WERI-Rb-1 (cell line): ENCODE results near the gene KIAA1755.

ENCODE experiments used
- DNase-seq: peaks from one replicate; pipeline ENCODE4 v3.0.0-alpha.2; 2020
- H3K27ac ChIP-seq: fragments of 250-450 bp; sonication (Bioruptor Pico); 2 replicates; pipeline ENCODE4 v1.5.1; 2020; ENCODE audit warnings: mild to moderate bottlenecking, moderate library complexity
- H3K27me3 ChIP-seq: fragments of 250-450 bp; sonication (Bioruptor Pico); 2 replicates; pipeline ENCODE4 v1.5.1; 2021; ENCODE audit warnings: mild to moderate bottlenecking, low read depth, moderate library complexity; ENCODE audit not compliant: insufficient read depth, severe bottlenecking
- H3K36me3 ChIP-seq: fragments of 250-450 bp; sonication (Bioruptor Pico); 2 replicates; pipeline ENCODE4 v1.5.1; 2020; ENCODE audit warnings: mild to moderate bottlenecking, moderate library complexity
- H3K4me3 ChIP-seq: 2 replicates; pipeline ENCODE4 v1.5.1; 2011; ENCODE audit warnings: low read depth, mild to moderate bottlenecking, control low read depth, low read length
- H3K9me3 ChIP-seq: fragments of 250-450 bp; sonication (Bioruptor Pico); 2 replicates; pipeline ENCODE4 v1.5.1; 2021; ENCODE audit warnings: mild to moderate bottlenecking, moderate library complexity; ENCODE audit not compliant: severe bottlenecking
- TF ChIP-seq, protein P1 (sequence below): IDR thresholded peaks from 2 replicates; pipeline ENCODE4 v1.5.1; 2011; ENCODE audit warnings: low read depth, mild to moderate bottlenecking, control low read depth, inconsistent platforms, low read length

The KIAA1755 gene

GRCh38 chr20:38237381-38237780, 23.2 kb downstream of the KIAA1755 start:
- Histone ChIP-seq H3K27me3 (no peaks in the 10 kb centered on the region), H3K36me3 (peaks cover 18% of the 10 kb centered on the region), H3K4me3 (no peak overlapping the region), H3K27ac (no peak overlapping the region), H3K9me3 (peaks cover 23% of the 10 kb centered on the region)
- TF ChIP-seq, protein P1, sequence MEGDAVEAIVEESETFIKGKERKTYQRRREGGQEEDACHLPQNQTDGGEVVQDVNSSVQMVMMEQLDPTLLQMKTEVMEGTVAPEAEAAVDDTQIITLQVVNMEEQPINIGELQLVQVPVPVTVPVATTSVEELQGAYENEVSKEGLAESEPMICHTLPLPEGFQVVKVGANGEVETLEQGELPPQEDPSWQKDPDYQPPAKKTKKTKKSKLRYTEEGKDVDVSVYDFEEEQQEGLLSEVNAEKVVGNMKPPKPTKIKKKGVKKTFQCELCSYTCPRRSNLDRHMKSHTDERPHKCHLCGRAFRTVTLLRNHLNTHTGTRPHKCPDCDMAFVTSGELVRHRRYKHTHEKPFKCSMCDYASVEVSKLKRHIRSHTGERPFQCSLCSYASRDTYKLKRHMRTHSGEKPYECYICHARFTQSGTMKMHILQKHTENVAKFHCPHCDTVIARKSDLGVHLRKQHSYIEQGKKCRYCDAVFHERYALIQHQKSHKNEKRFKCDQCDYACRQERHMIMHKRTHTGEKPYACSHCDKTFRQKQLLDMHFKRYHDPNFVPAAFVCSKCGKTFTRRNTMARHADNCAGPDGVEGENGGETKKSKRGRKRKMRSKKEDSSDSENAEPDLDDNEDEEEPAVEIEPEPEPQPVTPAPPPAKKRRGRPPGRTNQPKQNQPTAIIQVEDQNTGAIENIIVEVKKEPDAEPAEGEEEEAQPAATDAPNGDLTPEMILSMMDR: no peak
- no peak for DNase-seq

GRCh38 chr20:38231531-38232121, 28.9 kb downstream of the KIAA1755 start:
- H3K4me3 ChIP-seq: no peak overlapping the region
- peaks cover 8% of the 10 kb centered on the region for H3K9me3 ChIP-seq
- TF ChIP-seq, protein P1: no peak
- no peak for DNase-seq
- H3K27me3 ChIP-seq: no peaks in the 10 kb centered on the region
- no peak overlapping the region for H3K27ac ChIP-seq
- peaks cover 12% of the 10 kb centered on the region for H3K36me3 ChIP-seq

DNA sequence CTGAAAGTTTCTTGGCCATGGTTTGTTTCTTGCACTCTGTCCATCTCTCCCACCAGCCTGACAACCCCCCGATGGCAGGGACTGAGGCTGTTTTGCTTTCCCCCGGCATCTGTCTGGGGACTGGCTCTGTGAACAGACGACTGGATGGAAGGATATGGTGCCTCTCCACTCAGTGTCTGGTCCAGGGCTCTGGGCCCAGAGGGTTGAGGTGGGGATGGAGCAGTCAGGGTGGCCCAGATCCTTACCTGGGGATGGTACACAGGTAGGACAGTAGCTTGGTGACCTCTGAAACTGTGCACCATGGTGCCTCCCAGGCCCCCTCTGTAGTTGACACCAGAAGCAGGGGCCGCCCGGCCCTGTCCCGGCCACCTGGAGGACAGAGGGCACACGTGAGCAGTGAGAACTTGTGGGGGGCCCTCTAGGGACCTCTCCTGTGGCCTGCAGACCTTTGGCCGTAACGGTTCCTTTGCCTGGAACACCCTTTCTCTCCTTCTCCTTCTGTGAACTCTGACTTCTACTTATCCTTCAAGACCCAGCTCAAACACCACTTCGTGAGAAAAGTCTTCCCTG, 29.5 kb downstream of the KIAA1755 start:
- Histone ChIP-seq H3K27me3 (no peaks in the 10 kb centered on the region), H3K27ac (no peak overlapping the region), H3K9me3 (peaks cover 8% of the 10 kb centered on the region), H3K36me3 (peaks cover 12% of the 10 kb centered on the region), H3K4me3 (no peak overlapping the region)
- DNase-seq: no peak
- TF ChIP-seq, protein P1: no peak

- TF ChIP-seq, protein P1: no peak
- DNase-seq: no peak
- Histone ChIP-seq H3K4me3 (no peak overlapping the region), H3K27ac (no peak overlapping the region), H3K27me3 (no peaks in the 10 kb centered on the region), H3K36me3 (peaks cover 5% of the 10 kb centered on the region), H3K9me3 (peaks cover 1% of the 10 kb centered on the region)
These were observed 30.3 kb downstream of the KIAA1755 start for GRCh38 chr20:38230253-38230551.

- no peak overlapping the region for H3K4me3 ChIP-seq
- no peaks in the 10 kb centered on the region for H3K27me3 ChIP-seq
- DNase-seq: peak; percentile 46
- peaks cover 5% of the 10 kb centered on the region for H3K36me3 ChIP-seq
- no peaks in the 10 kb centered on the region for H3K9me3 ChIP-seq
- TF ChIP-seq, protein P1: peak; percentile 57; the same call in 1 of the 2 replicates
- no peak overlapping the region for H3K27ac ChIP-seq
These were observed 30.9 kb downstream of the KIAA1755 start for GRCh38 chr20:38229376-38230252.
